Measurements from ENCODE around the gene TMC6.
"Not testable (repeated sequence)": the region's sequence is repeated elsewhere in the genome, so short reads cannot be mapped to it uniquely, and the experiment has no call there.

TMC6 gene

DNA sequence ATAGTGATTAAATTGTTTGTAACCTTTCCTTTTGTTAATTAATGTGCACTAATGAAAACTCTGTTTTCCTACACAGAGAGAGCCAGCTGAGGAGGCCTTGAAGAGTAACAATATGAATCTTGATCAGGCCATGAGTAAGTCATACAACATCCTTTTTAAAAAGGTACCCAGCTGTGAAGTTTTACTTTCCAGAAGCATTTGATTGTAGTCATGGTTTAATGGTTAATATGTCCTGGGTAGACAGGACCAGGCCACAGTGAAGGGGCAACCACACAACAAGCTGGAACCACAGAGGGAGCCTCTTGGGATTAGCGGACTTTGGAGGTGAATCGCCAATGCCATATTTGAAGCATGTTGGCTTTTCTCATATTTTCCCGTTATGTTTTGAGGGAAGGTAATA lies 55.6 kb downstream of the TMC6 start:
- no peak overlapping the region for H3K4me2 ChIP-seq (ENCODE audit: low read length)
- no peak overlapping the region for H3K27ac ChIP-seq (ENCODE audit: low read depth, low read length)
- H3K79me2 ChIP-seq (ENCODE audit: control insufficient read depth, low read length) = no peaks in the 10 kb centered on the region
- peaks cover 57% of the 10 kb centered on the region for H3K36me3 ChIP-seq (ENCODE audit: control insufficient read depth, low read length)
- peaks cover 9% of the 10 kb centered on the region for H3K4me1 ChIP-seq (ENCODE audit: control insufficient read depth, low read length)
- no peak overlapping the region for H3K4me3 ChIP-seq (ENCODE audit: low read length)
- H3K27me3 ChIP-seq (ENCODE audit: control insufficient read depth, low read length) = no peaks in the 10 kb centered on the region
- TF ChIP-seq, protein P1, sequence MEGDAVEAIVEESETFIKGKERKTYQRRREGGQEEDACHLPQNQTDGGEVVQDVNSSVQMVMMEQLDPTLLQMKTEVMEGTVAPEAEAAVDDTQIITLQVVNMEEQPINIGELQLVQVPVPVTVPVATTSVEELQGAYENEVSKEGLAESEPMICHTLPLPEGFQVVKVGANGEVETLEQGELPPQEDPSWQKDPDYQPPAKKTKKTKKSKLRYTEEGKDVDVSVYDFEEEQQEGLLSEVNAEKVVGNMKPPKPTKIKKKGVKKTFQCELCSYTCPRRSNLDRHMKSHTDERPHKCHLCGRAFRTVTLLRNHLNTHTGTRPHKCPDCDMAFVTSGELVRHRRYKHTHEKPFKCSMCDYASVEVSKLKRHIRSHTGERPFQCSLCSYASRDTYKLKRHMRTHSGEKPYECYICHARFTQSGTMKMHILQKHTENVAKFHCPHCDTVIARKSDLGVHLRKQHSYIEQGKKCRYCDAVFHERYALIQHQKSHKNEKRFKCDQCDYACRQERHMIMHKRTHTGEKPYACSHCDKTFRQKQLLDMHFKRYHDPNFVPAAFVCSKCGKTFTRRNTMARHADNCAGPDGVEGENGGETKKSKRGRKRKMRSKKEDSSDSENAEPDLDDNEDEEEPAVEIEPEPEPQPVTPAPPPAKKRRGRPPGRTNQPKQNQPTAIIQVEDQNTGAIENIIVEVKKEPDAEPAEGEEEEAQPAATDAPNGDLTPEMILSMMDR (IDR thresholded peaks at IDR 0.05; ENCODE audit: low read depth, low read length, poor library complexity, severe bottlenecking) = no peak
- no peaks in the 10 kb centered on the region for H4K20me1 ChIP-seq (ENCODE audit: control insufficient read depth, insufficient read depth, low read depth, low read length)
- no peaks in the 10 kb centered on the region for H3K9me3 ChIP-seq (ENCODE audit: control insufficient read depth, insufficient read depth, low read length)
- H3F3A ChIP-seq (ENCODE audit: control insufficient read depth, insufficient read depth) = no peaks in the 10 kb centered on the region
- H3K9me2 ChIP-seq (replicated peaks; ENCODE audit: control insufficient read depth, low read length) = no peaks in the 10 kb centered on the region

DNA sequence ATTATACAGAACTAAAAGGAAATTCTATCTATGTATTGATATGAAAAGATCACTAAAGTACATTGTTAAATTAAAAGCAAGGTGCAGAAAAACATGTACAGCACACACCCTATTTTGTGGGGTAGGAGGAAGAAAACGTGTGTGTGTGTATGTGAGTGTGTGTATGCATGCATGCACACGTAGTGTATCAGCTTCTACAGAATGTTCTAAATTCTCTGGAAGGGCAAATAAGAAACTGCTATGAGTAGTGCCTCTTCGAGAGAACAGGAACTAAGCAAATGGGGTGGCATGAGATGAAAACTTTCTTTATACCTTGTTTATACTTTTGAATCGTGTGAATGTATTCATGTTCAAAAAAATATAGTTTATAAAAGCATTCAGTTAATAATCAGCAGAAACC lies 58.9 kb downstream of the TMC6 start:
- Histone ChIP-seq H3K9me3 (ENCODE audit: control insufficient read depth, insufficient read depth, low read length) (no peaks in the 10 kb centered on the region), H3K27me3 (ENCODE audit: control insufficient read depth, low read length) (no peaks in the 10 kb centered on the region), H3K9me2 (replicated peaks; ENCODE audit: control insufficient read depth, low read length) (no peaks in the 10 kb centered on the region), H4K20me1 (ENCODE audit: control insufficient read depth, insufficient read depth, low read depth, low read length) (no peaks in the 10 kb centered on the region), H3K4me3 (ENCODE audit: low read length) (no peak overlapping the region), H3K4me1 (ENCODE audit: control insufficient read depth, low read length) (peaks cover 9% of the 10 kb centered on the region), H3K36me3 (ENCODE audit: control insufficient read depth, low read length) (peaks cover 40% of the 10 kb centered on the region), H3K27ac (ENCODE audit: low read depth, low read length) (no peak overlapping the region), H3F3A (ENCODE audit: control insufficient read depth, insufficient read depth) (no peaks in the 10 kb centered on the region), H3K79me2 (ENCODE audit: control insufficient read depth, low read length) (no peaks in the 10 kb centered on the region), H3K4me2 (ENCODE audit: low read length) (no peak overlapping the region)
- TF ChIP-seq, protein P1 (IDR thresholded peaks at IDR 0.05; ENCODE audit: low read depth, low read length, poor library complexity, severe bottlenecking) = no peak
- TF ChIP-seq EZH2phosphoT487 (IDR thresholded peaks at IDR 0.05; ENCODE audit: borderline replicate concordance, low read length) = no peak

GRCh38 chr17:78066976-78067375 lies 61.6 kb downstream of the TMC6 start:
- not testable (repeated sequence) for H3K27me3 ChIP-seq (ENCODE audit: control insufficient read depth, low read length); H3K9me3 ChIP-seq (ENCODE audit: control insufficient read depth, insufficient read depth, low read length); H3F3A ChIP-seq (ENCODE audit: control insufficient read depth, insufficient read depth); H3K79me2 ChIP-seq (ENCODE audit: control insufficient read depth, low read length); H3K4me2 ChIP-seq (ENCODE audit: low read length); H3K9me2 ChIP-seq (replicated peaks; ENCODE audit: control insufficient read depth, low read length); H3K4me3 ChIP-seq (ENCODE audit: low read length); H3K4me1 ChIP-seq (ENCODE audit: control insufficient read depth, low read length); H4K20me1 ChIP-seq (ENCODE audit: control insufficient read depth, insufficient read depth, low read depth, low read length); H3K27ac ChIP-seq (ENCODE audit: low read depth, low read length)
- peaks cover 19% of the 10 kb centered on the region for H3K36me3 ChIP-seq (ENCODE audit: control insufficient read depth, low read length)

- H3K36me3 ChIP-seq (ENCODE audit: control insufficient read depth, low read length) = peaks cover 10% of the 10 kb centered on the region; the same call in 1 of the 2 replicates
- no peaks in the 10 kb centered on the region for H3K27me3 ChIP-seq (ENCODE audit: control insufficient read depth, low read length)
- no peak overlapping the region for H3K4me3 ChIP-seq (ENCODE audit: low read length)
- no peaks in the 10 kb centered on the region for H3K79me2 ChIP-seq (ENCODE audit: control insufficient read depth, low read length)
- H3K27ac ChIP-seq (ENCODE audit: low read depth, low read length) = no peak overlapping the region
- H3K9me2 ChIP-seq (replicated peaks; ENCODE audit: control insufficient read depth, low read length) = no peaks in the 10 kb centered on the region
- H4K20me1 ChIP-seq (ENCODE audit: control insufficient read depth, insufficient read depth, low read depth, low read length) = no peaks in the 10 kb centered on the region
- H3K4me1 ChIP-seq (ENCODE audit: control insufficient read depth, low read length) = peaks cover 8% of the 10 kb centered on the region
- H3K4me2 ChIP-seq (ENCODE audit: low read length) = no peak overlapping the region
- H3K9me3 ChIP-seq (ENCODE audit: control insufficient read depth, insufficient read depth, low read length) = no peaks in the 10 kb centered on the region
- no peaks in the 10 kb centered on the region for H3F3A ChIP-seq (ENCODE audit: control insufficient read depth, insufficient read depth)
- TF ChIP-seq, protein P1 (IDR thresholded peaks at IDR 0.05; ENCODE audit: low read depth, low read length, poor library complexity, severe bottlenecking) = no peak
- TF ChIP-seq EZH2phosphoT487 (IDR thresholded peaks at IDR 0.05; ENCODE audit: borderline replicate concordance, low read length) = no peak
These were observed 63.8 kb downstream of the TMC6 start for GRCh38 chr17:78064708-78065107.
